Measurements from ENCODE around the gene TPM3. TPM values are rescaled to one million over a fixed set of nuclear protein-coding genes. Genes with fewer than 3 reads are reported as not detected.

Gene TPM3
- total RNA-seq, 2 donors from 2014 or later = 74.2 to 131 TPM

- intact Hi-C loops (cut with DNase I) = no loop called here
- H3K4me3 ChIP-seq = no peak overlapping the region
- H3K36me3 ChIP-seq (replicated peaks in 1 of 2; ENCODE audit: insufficient read depth in 1 of 2, low read depth in 2 of 2) = peaks cover 0 to 7% of the 10 kb centered on the region in 2 donors
- no peak for ATAC-seq
- no peak for TF ChIP-seq CTCF (IDR thresholded peaks at IDR 0.05)
- no peak for TF ChIP-seq POLR2A (IDR thresholded peaks at IDR 0.05)
- DNase-seq = no peak
- H3K9me3 ChIP-seq = no peaks in the 10 kb centered on the region
- peaks cover 65% of the 10 kb centered on the region for H3K4me1 ChIP-seq
- H3K27me3 ChIP-seq = no peaks in the 10 kb centered on the region
- H3K27ac ChIP-seq = peak overlapping the region in 2 of 4 donors; percentile 63 to 86
- WGBS, 2 donors = 32 to 57% methylated on average over 2 of the region's 2 CpGs
These were observed 13.9 kb downstream of the TPM3 start for GRCh38 chr1:154178013-154178412.

- no peaks in the 10 kb centered on the region for H3K27me3 ChIP-seq
- H3K4me1 ChIP-seq = peaks cover 57% of the 10 kb centered on the region
- intact Hi-C loops (cut with DNase I) = no loop called here
- H3K27ac ChIP-seq = peak overlapping the region in 2 of 4 donors; percentile 16 to 68
- ATAC-seq = no peak
- peaks cover 0 to 23% of the 10 kb centered on the region in 2 donors for H3K36me3 ChIP-seq (replicated peaks in 1 of 2; ENCODE audit: insufficient read depth in 1 of 2, low read depth in 2 of 2)
- no peak overlapping the region for H3K4me3 ChIP-seq
- WGBS, 2 donors = 48 to 53% methylated on average over 2 of the region's 2 CpGs
- TF ChIP-seq POLR2A (IDR thresholded peaks at IDR 0.05) = no peak
- TF ChIP-seq CTCF (IDR thresholded peaks at IDR 0.05) = no peak
- peak in 1 of 4 donors; percentile 47 for DNase-seq
- no peaks in the 10 kb centered on the region for H3K9me3 ChIP-seq
These were observed 15.6 kb downstream of the TPM3 start for GRCh38 chr1:154176337-154176736.

GRCh38 chr1:154174654-154175053 is 17.2 kb downstream of the TPM3 start:
- 86 to 92% methylated on average over 4 of the region's 4 CpGs for WGBS, 2 donors
- TF ChIP-seq CTCF (IDR thresholded peaks at IDR 0.05) (no peak), POLR2A (IDR thresholded peaks at IDR 0.05) (no peak)
- Histone ChIP-seq H3K27me3 (no peaks in the 10 kb centered on the region), H3K27ac (no peak overlapping the region), H3K4me3 (no peak overlapping the region), H3K9me3 (no peaks in the 10 kb centered on the region), H3K4me1 (peaks cover 40% of the 10 kb centered on the region), H3K36me3 (replicated peaks in 1 of 2; ENCODE audit: insufficient read depth in 1 of 2, low read depth in 2 of 2) (peaks cover 11 to 35% of the 10 kb centered on the region in 2 donors)
- ATAC-seq = no peak
- DNase-seq = no peak
- intact Hi-C loops (cut with DNase I) = no loop called here

- Histone ChIP-seq H3K36me3 (replicated peaks in 1 of 2; ENCODE audit: insufficient read depth in 1 of 2, low read depth in 2 of 2) (peaks cover 19 to 47% of the 10 kb centered on the region in 2 donors), H3K27me3 (no peaks in the 10 kb centered on the region), H3K4me1 (peaks cover 12% of the 10 kb centered on the region), H3K9me3 (no peaks in the 10 kb centered on the region), H3K4me3 (no peak overlapping the region), H3K27ac (no peak overlapping the region)
- DNase-seq (peak in 2 of 4 donors; percentile 28 to 38), ATAC-seq (no peak)
- WGBS, 2 donors = 58 to 77% methylated on average over 5 of the region's 5 CpGs
- intact Hi-C loops (cut with DNase I) = no loop called here
- TF ChIP-seq CTCF (IDR thresholded peaks at IDR 0.05) = no peak
- TF ChIP-seq POLR2A (IDR thresholded peaks at IDR 0.05) = no peak
These were observed 20.0 kb downstream of the TPM3 start for GRCh38 chr1:154171880-154172279.

GRCh38 chr1:154171223-154171583 is 20.7 kb downstream of the TPM3 start:
- no peaks in the 10 kb centered on the region for H3K27me3 ChIP-seq
- TF ChIP-seq POLR2A (IDR thresholded peaks at IDR 0.05) (no peak), CTCF (IDR thresholded peaks at IDR 0.05) (no peak)
- no peak overlapping the region for H3K27ac ChIP-seq
- 90 to 93% methylated on average over 4 of the region's 4 CpGs for WGBS, 2 donors
- ATAC-seq (no peak), DNase-seq (no peak)
- no peak overlapping the region for H3K4me3 ChIP-seq
- no peaks in the 10 kb centered on the region for H3K9me3 ChIP-seq
- H3K36me3 ChIP-seq (replicated peaks in 1 of 2; ENCODE audit: insufficient read depth in 1 of 2, low read depth in 2 of 2) = peaks cover 22 to 50% of the 10 kb centered on the region in 2 donors
- peaks cover 6% of the 10 kb centered on the region for H3K4me1 ChIP-seq
- intact Hi-C loops (cut with DNase I) = no loop called here
